HG03571 (cell line): ENCODE data around the gene HDAC4.

ENCODE experiments used
- ATAC-seq: cut with Tn5 transposase; IDR thresholded peaks from one replicate; pipeline ENCODE4 v1.9.1; 2021; ENCODE audit not compliant: unreplicated experiment

Gene HDAC4

GRCh38 chr2:239101807-239102206 is 299.0 kb downstream of the HDAC4 start:
- no peak for ATAC-seq

- ATAC-seq: no peak
Observed at GRCh38 chr2:239101071-239101470, 299.7 kb downstream of the HDAC4 start.

DNA sequence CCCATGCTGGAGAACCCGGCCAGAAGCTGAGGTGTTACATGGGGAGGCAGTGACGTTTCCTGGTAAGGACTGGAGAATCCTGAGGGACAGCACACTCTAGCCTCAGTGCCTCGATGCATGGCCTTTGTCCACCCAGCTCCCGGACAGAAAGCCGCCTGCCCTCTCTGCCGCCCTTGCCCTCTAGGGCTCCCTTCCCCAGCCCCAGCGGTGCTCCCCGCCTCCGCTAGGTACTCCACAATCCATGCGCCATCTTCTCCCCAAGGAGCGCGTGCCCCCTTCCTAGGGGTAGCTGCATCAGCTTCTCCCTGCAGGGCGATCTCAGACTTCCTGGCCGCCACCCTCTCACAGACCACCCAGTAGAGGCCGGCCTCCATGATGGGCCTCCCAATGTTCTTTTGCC is 301.3 kb downstream of the HDAC4 start:
- ATAC-seq: no peak

DNA sequence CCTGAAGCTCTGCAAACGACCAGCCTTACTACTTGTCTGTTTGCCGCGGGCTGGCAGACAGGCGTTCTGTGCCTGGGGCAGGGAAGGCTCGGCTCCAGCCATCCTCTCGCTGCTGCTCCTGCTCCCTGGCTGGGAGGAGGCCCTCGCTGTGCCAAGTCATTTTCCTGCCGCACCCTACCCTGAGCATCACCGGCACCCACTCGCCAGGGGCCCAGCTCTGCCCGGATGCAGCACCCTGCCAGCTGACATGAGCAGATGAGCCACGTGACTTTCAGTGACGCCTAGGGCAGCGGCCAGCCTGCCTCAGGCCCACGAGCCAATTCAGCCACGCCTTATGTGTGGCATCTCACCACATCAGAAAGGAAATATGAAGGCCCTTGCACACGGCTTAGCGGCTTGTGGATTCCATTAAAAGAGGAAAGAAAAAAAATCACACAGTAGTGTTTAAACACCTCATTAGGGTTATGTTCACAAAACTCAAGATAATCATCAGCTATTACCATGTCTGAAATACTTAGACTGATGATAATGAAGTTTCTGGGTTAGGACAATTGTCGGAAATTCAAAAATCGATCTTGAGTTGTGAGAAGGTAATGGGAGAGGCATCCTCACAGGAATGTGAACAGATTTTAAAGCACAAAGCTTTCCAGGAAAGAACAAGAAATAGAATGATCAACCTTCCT is 302.4 kb downstream of the HDAC4 start:
- no peak for ATAC-seq

GRCh38 chr2:239097428-239097696 is 303.5 kb downstream of the HDAC4 start:
- no peak for ATAC-seq

- ATAC-seq: no peak
Observed at GRCh38 chr2:239096676-239097427, 304.0 kb downstream of the HDAC4 start.

DNA sequence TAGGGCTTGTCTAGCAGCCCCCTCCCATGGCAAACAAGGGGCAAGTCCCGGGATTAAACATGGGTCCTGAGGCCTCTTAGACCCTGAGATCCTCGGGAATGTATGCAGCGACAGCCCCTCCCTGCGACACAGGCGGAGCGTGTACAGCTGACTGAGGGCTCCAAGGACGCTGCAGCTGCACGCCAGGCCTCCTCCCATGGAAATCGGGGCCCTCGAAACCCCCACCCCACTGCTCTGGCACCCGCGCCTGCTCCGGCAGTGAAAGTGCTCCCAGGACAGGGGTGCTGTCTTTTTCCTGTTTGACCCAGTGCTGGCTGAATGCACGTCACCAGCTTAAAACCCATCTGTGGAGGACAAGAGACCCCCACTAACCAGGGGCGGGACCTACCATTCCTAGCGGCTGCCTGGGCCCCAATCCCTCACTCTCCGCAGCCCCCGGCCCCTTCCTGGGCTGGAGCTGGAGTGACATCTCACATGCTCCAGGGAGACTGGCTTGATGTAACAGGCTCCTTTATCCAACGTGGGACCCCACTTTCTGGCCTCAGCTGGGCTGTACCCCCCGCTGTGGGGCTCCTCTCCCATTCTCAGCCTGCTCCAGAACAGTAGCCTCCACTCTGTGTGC is 305.2 kb downstream of the HDAC4 start:
- no peak for ATAC-seq

GRCh38 chr2:239094867-239095266 is 306.0 kb downstream of the HDAC4 start:
- ATAC-seq: no peak

- ATAC-seq: no peak
Observed at GRCh38 chr2:239093952-239094351, 306.9 kb downstream of the HDAC4 start.

DNA sequence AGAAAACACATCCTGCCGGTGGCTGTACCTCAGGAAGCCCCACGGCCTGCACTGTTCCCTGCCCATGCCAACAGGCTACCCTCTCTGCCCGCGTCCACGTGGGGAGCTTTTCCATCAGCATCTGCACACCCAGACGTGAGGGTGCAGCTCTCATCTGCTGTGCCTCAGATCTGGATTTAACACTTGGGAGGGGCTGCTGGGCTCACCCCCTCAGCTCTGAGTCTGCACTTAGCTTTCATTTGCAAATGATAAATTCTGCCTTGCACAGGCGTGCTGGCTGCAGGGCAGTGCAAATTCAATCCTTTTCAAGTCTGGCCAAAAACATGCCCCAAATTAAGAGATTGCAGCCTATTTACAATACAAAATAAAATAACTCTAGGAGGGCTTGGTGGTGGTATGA is 307.3 kb downstream of the HDAC4 start:
- ATAC-seq: no peak

DNA sequence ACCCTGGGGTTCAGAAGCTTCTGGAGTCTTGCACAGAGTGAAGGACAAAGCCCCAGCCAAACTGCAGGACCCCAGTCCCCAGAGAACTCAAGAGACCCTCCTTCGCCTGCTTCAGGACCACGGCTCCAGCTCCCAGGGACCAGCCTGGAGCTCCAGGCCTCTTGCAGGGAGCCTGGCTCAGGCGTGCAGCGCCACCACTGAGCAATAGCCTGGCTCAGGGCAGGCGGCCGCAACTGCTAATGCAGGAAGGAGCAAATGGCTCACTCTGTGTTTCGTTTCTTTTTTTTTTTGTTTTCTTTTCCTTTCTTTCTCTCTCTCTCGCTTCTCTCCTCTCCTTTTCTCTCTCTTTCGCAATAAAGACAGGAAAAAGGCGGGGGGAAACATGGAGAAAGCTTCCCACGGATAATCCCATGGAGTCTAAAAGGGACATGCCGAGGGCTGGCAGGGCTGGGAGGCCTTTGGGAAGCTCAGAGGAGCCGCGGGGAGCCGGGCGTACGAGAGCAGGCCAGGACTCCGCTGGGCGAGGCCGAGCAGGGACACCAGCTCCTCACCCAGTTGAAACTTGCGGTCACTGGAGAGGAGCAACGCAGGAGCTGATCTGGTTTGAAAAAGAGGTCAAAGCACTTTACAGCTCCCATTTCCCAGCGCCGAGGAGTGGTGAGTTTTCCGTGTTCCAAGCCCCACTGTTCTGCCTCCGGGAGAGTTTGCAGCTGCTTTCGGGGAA is 308.1 kb downstream of the HDAC4 start:
- no peak for ATAC-seq

DNA sequence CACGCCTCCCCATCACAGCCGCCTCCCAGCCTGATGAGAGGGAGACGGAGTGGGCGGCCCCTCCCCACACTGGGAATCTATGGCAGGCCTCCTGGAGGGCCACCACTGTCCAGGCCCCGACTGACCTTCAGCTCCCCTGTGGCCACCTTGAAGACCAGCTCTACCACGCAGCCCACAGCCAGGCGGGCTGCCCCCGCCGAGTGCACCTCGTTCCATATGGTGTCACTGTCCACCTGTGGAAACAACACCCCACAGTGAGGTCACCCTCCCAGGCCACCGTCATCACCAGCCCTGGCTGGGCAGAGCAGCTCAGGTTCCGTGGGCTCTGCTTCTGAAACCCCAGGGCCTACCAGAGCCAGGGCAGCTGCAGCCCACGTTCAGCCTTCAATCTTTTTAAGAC is 310.9 kb downstream of the HDAC4 start:
- ATAC-seq: no peak

DNA sequence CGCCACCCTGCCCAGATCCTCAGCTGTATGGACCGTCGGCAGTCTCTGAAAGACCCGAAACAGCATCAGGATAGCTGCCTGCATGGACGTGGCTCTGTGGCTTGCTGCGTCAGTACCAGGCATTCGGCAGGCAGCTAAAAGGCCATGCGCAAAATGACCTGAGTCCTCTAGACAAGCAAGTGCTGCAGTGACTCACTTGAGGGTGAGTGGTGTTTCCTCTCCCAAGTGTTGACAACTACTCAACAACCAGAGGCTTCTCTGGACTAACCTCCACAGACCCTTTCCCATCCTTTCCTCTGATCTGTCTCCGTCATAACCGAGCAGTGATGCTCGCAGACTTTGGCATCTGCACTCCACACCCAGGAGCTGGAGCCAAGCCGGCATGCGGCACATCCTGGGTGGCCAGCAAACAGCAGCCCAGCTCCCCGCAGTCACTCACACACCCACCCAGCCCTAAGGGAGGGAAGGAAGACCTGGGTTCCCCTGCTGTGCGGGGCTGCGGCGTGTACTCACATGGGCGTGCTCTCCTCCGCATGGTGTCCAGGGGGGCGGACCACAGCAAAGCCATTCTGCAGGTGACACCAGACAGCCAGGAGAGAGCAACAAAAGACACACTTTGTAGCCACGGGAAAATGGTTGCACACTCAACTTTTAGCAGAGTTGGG is 313.6 kb downstream of the HDAC4 start:
- no peak for ATAC-seq

DNA sequence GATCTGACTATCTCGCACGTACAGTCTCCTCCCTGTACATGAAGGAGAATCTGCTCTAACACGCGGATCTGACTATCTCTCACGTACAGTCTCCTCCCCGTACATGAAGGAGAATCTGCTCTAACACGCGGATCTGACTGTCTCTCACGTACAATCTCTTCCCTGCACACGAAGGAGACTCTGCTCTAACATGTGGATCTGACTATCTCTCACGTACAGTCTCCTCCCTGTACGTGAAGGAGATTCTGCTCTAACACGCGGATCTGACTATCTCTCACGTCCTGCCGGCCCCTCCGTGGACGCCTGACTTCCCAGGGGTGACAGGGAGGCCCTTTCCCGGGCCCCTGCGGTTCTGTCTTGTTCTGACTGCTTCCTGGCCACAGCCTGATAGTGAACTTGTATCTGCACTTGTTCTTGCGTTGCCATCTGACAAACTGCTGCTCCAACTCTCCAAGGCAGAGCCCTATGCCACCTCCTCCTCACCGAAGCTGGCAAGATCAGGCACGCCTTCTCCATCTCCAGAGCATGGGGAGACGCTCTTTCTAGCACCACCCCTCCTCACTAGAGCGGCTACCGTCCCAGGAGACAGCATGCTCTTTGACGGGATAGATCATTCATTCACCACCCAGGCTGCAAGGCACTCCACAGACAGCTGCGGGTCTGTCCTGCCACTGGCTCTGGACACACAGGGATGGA is 314.3 kb downstream of the HDAC4 start:
- ATAC-seq: no peak

GRCh38 chr2:239085201-239085992 is 315.4 kb downstream of the HDAC4 start:
- no peak for ATAC-seq

DNA sequence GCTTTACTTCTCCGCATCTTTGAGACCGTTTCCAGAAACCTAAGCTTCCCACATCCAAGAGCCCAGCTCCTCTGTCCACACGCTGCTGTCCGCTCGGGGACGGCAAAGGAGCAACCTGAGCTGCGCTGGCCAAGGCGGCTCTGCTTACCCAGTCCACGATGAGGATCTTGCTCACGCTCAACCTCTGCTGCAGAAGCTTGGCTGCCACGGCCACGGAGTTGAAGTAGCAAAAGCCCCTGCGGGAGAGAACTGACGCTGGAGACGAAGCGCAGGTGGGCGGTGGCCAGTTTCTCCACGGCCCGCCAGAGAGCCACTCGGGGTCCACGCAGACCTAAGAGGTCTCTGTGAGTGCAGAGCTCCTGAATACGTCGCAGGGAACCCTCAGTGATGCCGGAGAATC is 316.8 kb downstream of the HDAC4 start:
- ATAC-seq: no peak

DNA sequence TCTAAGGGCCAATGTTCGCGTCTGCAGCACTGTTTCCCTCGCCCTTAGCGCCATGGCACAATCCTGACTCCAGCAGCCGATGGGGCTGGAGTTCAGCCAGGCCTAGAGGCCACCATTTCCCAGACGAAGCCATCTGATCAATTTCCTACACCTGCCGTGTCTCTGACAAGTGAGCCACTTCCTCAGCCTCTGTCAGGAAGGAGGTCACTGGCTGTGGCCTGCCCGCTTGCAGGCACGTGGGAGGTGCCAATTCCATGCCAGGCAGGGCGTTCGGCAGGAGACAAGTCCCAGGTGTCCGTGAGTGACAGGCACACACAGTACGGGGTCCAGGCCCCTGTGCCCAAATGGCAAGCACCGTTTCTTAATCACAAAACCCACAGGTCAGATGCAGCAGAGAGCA is 318.4 kb downstream of the HDAC4 start:
- no peak for ATAC-seq

GRCh38 chr2:239081622-239082021 is 319.2 kb downstream of the HDAC4 start:
- no peak for ATAC-seq

DNA sequence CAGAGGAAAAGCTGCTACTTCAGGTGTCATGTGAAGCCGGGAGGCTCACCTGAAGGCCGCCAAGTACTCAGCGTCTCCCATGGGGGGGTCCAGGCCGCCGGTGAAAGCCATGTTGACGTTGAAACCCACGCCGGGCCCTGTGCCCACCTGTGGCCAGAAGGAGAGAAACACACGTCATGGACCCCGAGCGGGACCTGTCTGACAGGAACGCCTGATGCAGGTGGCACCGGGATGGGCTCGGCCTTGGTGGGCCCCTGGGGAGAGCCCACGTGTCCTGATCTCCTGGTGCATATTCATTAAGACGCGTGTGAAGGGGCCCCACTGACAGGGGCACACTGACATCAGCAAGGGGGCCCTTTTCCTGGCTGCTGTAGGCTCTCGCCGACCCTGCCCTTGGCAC is 319.8 kb downstream of the HDAC4 start:
- no peak for ATAC-seq
